Type B pancreatic cell (in vitro differentiated cells): Measurements from ENCODE around the gene PIGW. TPM values are rescaled to one million over a fixed set of nuclear protein-coding genes. Genes with fewer than 3 reads are reported as not detected.
A peak's percentile ranks its signal among the peaks of the same experiment; 100 is the strongest.

ENCODE experiments used
- DNase-seq: peaks from one replicate; pipeline ENCODE4 v3.0.0; 2021; ENCODE audit warnings: mixed read lengths; ENCODE audit not compliant: unreplicated experiment; ENCODE audit errors: extremely low spot score
- H3K27ac Mint-ChIP-seq: 2 replicates; pipeline ENCODE4 v1.8.0; 2021; ENCODE audit warnings: mild to moderate bottlenecking, mixed read lengths
- H3K27me3 Mint-ChIP-seq: 2 replicates; pipeline ENCODE4 v1.8.0; 2021; ENCODE audit warnings: mixed read lengths
- H3K36me3 Mint-ChIP-seq: 2 replicates; pipeline ENCODE4 v1.8.0; 2021; ENCODE audit warnings: mixed read lengths
- H3K4me1 Mint-ChIP-seq: one replicate; pipeline ENCODE4 v1.8.0; 2021; ENCODE audit warnings: mixed read lengths; ENCODE audit not compliant: unreplicated experiment
- H3K4me3 Mint-ChIP-seq: 2 replicates; pipeline ENCODE4 v1.8.0; 2021; ENCODE audit warnings: mild to moderate bottlenecking, mixed read lengths
- H3K9me3 Mint-ChIP-seq: 2 replicates; pipeline ENCODE4 v1.8.0; 2021; ENCODE audit warnings: mixed read lengths
- long read RNA-seq: library from polyadenylated mRNA; unstranded; transcript quantifications from one replicate; pipeline ENCODE4 v2.0.0, GENCODE V29; 2020
- total RNA-seq: library from RNA; stranded (reverse); gene quantifications from 2 replicates; pipeline ENCODE4 v1.2.1, GENCODE V29; 2021; ENCODE audit warnings: low replicate concordance
- TF ChIP-seq, protein P1 (sequence below): fragments of 200-600 bp; sonication (generic); conservative IDR thresholded peaks from 2 replicates; pipeline ENCODE4 v1.5.0; 2021; ENCODE audit warnings: antibody characterized with exemption, mild to moderate bottlenecking

The PIGW gene, protein sequence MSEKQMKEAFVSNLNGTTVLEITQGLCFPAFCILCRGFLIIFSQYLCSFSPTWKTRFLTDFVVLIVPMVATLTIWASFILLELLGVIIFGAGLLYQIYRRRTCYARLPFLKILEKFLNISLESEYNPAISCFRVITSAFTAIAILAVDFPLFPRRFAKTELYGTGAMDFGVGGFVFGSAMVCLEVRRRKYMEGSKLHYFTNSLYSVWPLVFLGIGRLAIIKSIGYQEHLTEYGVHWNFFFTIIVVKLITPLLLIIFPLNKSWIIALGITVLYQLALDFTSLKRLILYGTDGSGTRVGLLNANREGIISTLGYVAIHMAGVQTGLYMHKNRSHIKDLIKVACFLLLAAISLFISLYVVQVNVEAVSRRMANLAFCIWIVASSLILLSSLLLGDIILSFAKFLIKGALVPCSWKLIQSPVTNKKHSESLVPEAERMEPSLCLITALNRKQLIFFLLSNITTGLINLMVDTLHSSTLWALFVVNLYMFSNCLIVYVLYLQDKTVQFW
- total RNA-seq: 11.1 and 13.5 TPM in 2 replicates
- long read RNA-seq, transcript PIGW-204 (2 exons, 2,312 nt): major isoform, 8 of 20 reads
- long read RNA-seq, transcript PIGW-205 (2 exons, 876 nt): minor isoform, 5 of 20 reads
- long read RNA-seq, partial matches to known transcripts: 0 of 20 reads
- long read RNA-seq, other reads (novel, unspliced or antisense): 3 of 20 reads

DNA sequence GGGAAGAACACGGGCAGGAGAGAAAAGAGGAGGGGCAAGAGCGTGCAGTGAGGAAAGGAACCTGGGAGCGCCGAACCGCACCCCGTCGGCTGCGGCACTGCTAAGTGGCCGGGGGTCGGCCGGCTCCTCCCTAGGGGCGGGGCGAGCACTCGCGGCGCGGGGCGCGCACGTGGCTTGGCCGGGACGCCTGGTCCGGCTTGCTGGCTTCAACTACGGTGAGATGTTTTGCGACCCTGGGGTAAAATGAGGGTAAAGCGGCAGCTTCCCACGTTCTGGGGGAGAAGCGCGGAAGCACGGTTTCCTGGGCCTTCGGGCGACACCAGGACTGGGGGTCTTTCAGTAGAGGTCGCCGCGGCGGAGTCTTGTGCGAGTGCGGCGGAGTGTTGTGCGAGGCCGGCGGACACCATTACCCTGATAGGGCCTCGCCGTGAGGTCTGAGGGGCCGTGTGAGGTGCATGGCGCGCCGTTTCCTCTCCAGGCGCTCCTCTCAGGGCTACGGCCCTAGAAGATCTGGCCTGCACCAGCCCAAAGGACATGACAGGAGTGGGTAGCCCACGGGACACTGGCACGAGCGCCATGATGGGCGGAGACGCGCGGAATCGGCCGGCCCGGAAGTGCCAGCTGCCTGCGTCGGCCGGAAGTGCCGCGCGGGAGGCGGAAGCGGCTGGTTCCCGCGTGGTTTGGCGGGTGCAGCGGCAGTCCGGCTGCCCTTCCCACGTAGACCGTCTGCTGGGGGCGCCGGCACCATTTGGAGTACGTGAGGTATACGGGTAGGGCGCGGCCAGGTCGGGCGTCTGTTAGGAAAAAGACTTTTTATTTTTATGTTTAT is at the start of gene PIGW, which contains the start of gene MYO19:
Gene PIGW (plus strand): TSS at position 148 of the 829 bp plus-strand sequence. CDS start 2,115 bp downstream, outside the sequence.
Gene MYO19 (minus strand): TSS at position 29 of the 829 bp plus-strand sequence. CDS start 2,330 bp downstream, outside the sequence.
- no peaks in the 10 kb centered on the region for H3K9me3 Mint-ChIP-seq
- peak within 1 kb of the TSS; percentile 99 for H3K27ac Mint-ChIP-seq
- TF ChIP-seq, protein P1, sequence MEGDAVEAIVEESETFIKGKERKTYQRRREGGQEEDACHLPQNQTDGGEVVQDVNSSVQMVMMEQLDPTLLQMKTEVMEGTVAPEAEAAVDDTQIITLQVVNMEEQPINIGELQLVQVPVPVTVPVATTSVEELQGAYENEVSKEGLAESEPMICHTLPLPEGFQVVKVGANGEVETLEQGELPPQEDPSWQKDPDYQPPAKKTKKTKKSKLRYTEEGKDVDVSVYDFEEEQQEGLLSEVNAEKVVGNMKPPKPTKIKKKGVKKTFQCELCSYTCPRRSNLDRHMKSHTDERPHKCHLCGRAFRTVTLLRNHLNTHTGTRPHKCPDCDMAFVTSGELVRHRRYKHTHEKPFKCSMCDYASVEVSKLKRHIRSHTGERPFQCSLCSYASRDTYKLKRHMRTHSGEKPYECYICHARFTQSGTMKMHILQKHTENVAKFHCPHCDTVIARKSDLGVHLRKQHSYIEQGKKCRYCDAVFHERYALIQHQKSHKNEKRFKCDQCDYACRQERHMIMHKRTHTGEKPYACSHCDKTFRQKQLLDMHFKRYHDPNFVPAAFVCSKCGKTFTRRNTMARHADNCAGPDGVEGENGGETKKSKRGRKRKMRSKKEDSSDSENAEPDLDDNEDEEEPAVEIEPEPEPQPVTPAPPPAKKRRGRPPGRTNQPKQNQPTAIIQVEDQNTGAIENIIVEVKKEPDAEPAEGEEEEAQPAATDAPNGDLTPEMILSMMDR: no peak
- H3K4me3 Mint-ChIP-seq: peak within 1 kb of the TSS; percentile 98
- peaks cover 10% of the 10 kb centered on the region for H3K36me3 Mint-ChIP-seq
- peaks cover 4% of the 10 kb centered on the region for H3K4me1 Mint-ChIP-seq
- no peaks in the 10 kb centered on the region for H3K27me3 Mint-ChIP-seq
- peak; percentile 90 for DNase-seq

DNA sequence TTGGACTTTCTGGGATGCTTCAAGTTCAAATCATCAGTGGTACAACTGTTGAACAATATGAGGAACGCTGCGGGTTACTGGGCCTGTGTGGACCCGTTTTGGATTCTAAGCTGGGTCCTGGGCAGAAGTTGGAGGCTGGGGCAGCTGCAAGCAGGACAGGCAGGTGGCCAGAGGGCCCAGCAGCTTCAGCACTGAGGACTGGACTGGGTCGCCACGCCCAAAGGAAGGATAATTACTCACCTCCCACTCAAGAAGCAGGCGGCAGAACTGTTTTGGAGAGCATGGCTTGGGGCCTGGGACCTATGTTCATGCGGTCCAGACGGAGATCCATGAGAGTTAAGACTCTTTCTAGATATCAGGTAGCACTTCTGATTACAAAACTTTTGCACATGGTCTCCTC is 49.8 kb upstream of the PIGW start:
- Mint-ChIP-seq H3K9me3 (no peaks in the 10 kb centered on the region), H3K36me3 (peaks cover 14% of the 10 kb centered on the region), H3K27me3 (peaks cover 24% of the 10 kb centered on the region), H3K4me1 (peaks cover 24% of the 10 kb centered on the region), H3K4me3 (peak overlapping the region; percentile 100), H3K27ac (no peak overlapping the region)
- no peak for DNase-seq
- TF ChIP-seq, protein P1: no peak

DNA sequence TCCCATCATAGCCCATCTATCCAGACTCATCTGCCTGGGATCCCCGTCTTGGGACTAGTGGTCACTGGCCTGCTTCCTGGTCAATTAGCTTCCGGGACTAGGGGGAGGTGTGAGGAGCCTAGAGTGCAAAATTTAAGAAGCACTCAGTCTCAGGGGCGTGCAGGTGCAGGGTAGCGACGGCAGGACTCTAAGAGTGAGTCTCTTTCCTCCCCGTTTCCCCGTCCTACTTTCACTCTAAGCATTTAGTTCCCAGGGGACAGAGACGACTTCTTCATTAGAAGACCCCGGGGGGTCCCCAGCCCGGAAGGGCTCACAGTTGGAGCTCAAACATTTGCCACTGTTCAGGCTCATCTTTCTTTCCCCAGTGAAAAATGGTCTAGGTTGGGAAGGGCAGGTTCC is 49.0 kb upstream of the PIGW start:
- Mint-ChIP-seq H3K36me3 (peaks cover 18% of the 10 kb centered on the region), H3K4me1 (peaks cover 24% of the 10 kb centered on the region), H3K27ac (peak overlapping the region; percentile 96), H3K4me3 (peak overlapping the region; percentile 100), H3K27me3 (peaks cover 20% of the 10 kb centered on the region), H3K9me3 (no peaks in the 10 kb centered on the region)
- DNase-seq: no peak
- TF ChIP-seq, protein P1: no peak

DNA sequence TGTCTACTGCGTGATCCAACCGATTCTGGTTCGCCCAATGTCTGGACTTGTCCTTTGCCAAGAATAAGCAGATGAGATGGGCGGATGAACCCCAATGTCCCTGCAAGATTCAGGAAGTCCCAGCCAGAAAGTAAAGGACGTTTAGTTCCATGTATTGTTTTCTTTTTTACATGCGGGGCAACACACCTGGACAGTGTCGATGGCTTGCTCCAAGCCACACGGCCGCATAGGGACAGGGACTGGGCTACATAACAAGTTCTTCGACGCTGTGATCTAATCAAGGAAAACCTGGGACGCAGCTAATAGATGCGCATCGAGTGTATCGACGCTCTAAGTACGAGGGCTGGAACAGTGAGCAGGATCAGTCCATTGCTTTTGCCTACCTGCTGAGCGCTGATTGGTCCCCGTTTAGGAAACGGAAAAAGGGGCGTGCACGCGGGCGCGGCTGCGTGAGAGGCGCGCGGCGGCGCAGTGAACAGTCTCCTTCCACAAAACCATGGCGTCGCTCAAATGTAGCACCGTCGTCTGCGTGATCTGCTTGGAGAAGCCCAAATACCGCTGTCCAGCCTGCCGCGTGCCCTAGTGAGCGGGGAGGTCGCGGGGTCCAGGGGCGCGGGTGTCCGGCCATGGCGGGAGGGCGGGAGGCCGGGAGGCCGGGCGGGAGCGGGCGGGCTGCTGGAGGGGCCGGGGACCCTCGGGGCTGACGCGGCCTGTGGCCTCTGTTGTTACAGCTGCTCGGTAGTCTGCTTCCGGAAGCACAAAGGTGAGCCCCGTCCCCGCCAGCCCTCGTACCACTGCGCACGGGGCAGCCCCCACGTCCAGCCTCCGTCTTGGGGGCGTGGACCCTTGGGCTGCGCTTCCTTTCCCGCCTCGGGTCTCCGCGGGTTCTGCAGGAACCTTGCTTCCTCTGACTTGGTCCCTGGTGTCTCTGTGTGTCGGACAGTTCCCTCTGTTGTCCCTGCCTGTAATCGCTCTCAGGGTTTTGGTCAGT is 48.3 kb upstream of the PIGW start, which contains the start of gene ZNHIT3:
Gene ZNHIT3 (plus strand): TSS at position 478 of the 991 bp plus-strand sequence. CDS start 19 bp downstream, at position 497.
- peak within 1 kb of the TSS; percentile 100 for H3K4me3 Mint-ChIP-seq
- H3K27me3 Mint-ChIP-seq: peaks cover 14% of the 10 kb centered on the region
- H3K4me1 Mint-ChIP-seq: peaks cover 24% of the 10 kb centered on the region
- no peaks in the 10 kb centered on the region for H3K9me3 Mint-ChIP-seq
- TF ChIP-seq, protein P1: no peak
- H3K36me3 Mint-ChIP-seq: peaks cover 21% of the 10 kb centered on the region
- peak; percentile 88 for DNase-seq
- peak within 1 kb of the TSS; percentile 96 for H3K27ac Mint-ChIP-seq
